Mesodermal cell (in vitro differentiated cells): ENCODE data around the gene PAPSS2.
A peak's percentile ranks its signal among the peaks of the same experiment; 100 is the strongest.
"Not testable (repeated sequence)": the region's sequence is repeated elsewhere in the genome, so short reads cannot be mapped to it uniquely, and the experiment has no call there.

ENCODE experiments used
- H3K27ac ChIP-seq: 2 replicates; pipeline ENCODE4 v1.7.0; 2013; ENCODE audit warnings: mild to moderate bottlenecking, low read depth, low read length, moderate library complexity; ENCODE audit not compliant: severe bottlenecking
- H3K36me3 ChIP-seq: 2 replicates; pipeline ENCODE4 v1.7.1; 2013; ENCODE audit warnings: mild to moderate bottlenecking, low read length, moderate library complexity; ENCODE audit not compliant: control insufficient read depth, insufficient read depth
- H3K4me1 ChIP-seq: one replicate; pipeline ENCODE4 v1.7.1; 2013; ENCODE audit warnings: mild to moderate bottlenecking, low read length; ENCODE audit not compliant: insufficient read depth, control insufficient read depth, poor library complexity, severe bottlenecking
- H3K4me3 ChIP-seq: 2 replicates; pipeline ENCODE4 v1.7.0; 2013; ENCODE audit warnings: low read length, control low read depth, mild to moderate bottlenecking; ENCODE audit not compliant: insufficient read depth, poor library complexity, severe bottlenecking; ENCODE audit errors: extremely low read depth
- H3K9me3 ChIP-seq: 2 replicates; pipeline ENCODE4 v1.7.1; 2013; ENCODE audit warnings: mild to moderate bottlenecking, low read length, moderate library complexity; ENCODE audit not compliant: control insufficient read depth
- WGBS, 2 experiments: methylation state at CpG; one replicate each; pipeline ENCODE4 v1.1.5; 2013; ENCODE audit warnings: missing lambda C conversion rate in 2 of 2; ENCODE audit not compliant: insufficient coverage in 2 of 2; 5-methylcytosine and 5-hydroxymethylcytosine counted together

Gene PAPSS2

GRCh38 chr10:87733081-87733480, 73.4 kb downstream of the PAPSS2 start:
- H3K4me1 ChIP-seq = peaks cover 8% of the 10 kb centered on the region
- WGBS, 2 experiments = 80 to 81% methylated on average over 1 to 3 of the region's 5 CpGs
- peaks cover 3% of the 10 kb centered on the region for H3K36me3 ChIP-seq
- no peaks in the 10 kb centered on the region for H3K9me3 ChIP-seq
- no peak overlapping the region for H3K27ac ChIP-seq
- no peak overlapping the region for H3K4me3 ChIP-seq

- no peak overlapping the region for H3K4me3 ChIP-seq
- 8 to 62% methylated on average over 2 of the region's 7 CpGs for WGBS, 2 experiments
These were observed 75.5 kb downstream of the PAPSS2 start for GRCh38 chr10:87734987-87735827.

GRCh38 chr10:87738253-87738652, 78.6 kb downstream of the PAPSS2 start:
- H3K9me3 ChIP-seq, H3K4me1 ChIP-seq, H3K4me3 ChIP-seq, H3K36me3 ChIP-seq, H3K27ac ChIP-seq: not testable (repeated sequence)
- WGBS, 2 experiments = no CpG with 5 or more reads among the region's 1 CpG

More at GRCh38 chr10:87734987-87735827, 75.5 kb downstream of the PAPSS2 start:
- Histone ChIP-seq H3K9me3 (no peaks in the 10 kb centered on the region), H3K36me3 (no peaks in the 10 kb centered on the region), H3K4me1 (peaks cover 8% of the 10 kb centered on the region), H3K27ac (peak overlapping the region; percentile 62)

DNA sequence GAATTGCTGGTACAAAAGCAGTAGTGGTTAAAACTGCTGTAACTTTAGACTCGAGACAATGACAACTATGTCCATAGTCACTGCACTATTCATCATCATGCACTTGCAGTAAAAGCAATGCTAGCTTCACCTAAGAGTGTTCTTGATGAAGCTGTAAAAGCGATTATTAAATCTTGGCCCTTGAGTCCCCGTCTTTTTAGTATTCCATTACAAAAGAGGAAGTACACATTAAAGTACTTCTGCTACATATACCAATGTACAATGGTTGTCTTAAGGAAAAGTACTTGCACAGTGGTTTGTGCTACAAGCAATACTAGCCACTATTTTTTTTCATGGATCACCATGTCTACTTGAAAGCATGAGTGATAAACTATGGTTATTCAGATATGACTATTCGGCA, 80.0 kb downstream of the PAPSS2 start:
- H3K36me3 ChIP-seq = peaks cover 4% of the 10 kb centered on the region
- no peak overlapping the region for H3K27ac ChIP-seq
- 80% methylated on average over 1 of the region's 4 CpGs for WGBS, 2 experiments
- H3K9me3 ChIP-seq = no peaks in the 10 kb centered on the region
- H3K4me1 ChIP-seq = peaks cover 7% of the 10 kb centered on the region
- H3K4me3 ChIP-seq = no peak overlapping the region

DNA sequence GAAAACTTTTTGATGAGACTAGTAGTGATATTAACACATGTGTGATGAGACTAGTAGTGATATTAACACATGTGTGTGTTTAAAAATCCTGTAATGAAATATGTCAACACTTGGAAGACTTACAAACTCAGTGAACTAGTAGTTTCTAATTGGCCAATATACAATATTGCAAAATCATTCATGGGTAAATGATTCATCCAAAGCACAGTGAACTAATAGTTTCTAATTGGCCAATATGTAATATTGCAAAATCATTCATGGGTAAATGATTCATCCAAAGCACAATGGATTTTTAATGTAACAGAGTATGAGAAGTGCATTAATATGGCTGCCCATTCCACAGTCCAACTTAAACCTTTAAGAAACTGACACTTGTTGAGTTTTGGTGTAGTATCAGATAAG, 80.6 kb downstream of the PAPSS2 start:
- peaks cover 4% of the 10 kb centered on the region for H3K4me1 ChIP-seq
- H3K36me3 ChIP-seq = peaks cover 4% of the 10 kb centered on the region
- H3K4me3 ChIP-seq = no peak overlapping the region
- no peak overlapping the region for H3K27ac ChIP-seq
- no peaks in the 10 kb centered on the region for H3K9me3 ChIP-seq

GRCh38 chr10:87742992-87743610, 83.4 kb downstream of the PAPSS2 start:
- 98% methylated on average over 16 to 17 of the region's 18 CpGs for WGBS, 2 experiments

DNA sequence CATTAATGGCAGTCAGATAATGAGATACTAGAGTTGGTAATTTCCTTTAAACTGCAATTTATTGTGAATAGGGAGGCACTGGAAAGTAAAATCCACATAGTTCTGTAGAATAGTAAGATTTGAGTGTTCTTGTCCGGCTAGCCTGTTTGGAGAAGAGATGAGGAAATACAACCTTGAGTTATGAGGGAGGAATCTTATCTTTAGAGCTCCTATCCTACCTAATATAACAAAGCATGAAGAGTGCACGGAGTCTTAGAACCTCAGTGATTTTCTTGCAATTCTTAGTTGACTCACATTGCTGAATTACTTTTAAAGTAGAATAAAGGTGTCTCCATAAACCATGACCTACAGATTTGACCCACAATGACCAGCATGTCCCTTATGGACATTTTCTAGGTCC, 84.9 kb downstream of the PAPSS2 start:
- WGBS, 2 experiments = no CpG with 5 or more reads among the region's 2 CpGs
- no peaks in the 10 kb centered on the region for H3K4me1 ChIP-seq
- peaks cover 4% of the 10 kb centered on the region for H3K36me3 ChIP-seq
- H3K4me3 ChIP-seq = no peak overlapping the region
- H3K9me3 ChIP-seq = no peaks in the 10 kb centered on the region
- no peak overlapping the region for H3K27ac ChIP-seq

More at GRCh38 chr10:87742992-87743610, 83.4 kb downstream of the PAPSS2 start:
- not testable (repeated sequence) for H3K9me3 ChIP-seq, H3K27ac ChIP-seq, H3K4me3 ChIP-seq, H3K4me1 ChIP-seq, H3K36me3 ChIP-seq

DNA sequence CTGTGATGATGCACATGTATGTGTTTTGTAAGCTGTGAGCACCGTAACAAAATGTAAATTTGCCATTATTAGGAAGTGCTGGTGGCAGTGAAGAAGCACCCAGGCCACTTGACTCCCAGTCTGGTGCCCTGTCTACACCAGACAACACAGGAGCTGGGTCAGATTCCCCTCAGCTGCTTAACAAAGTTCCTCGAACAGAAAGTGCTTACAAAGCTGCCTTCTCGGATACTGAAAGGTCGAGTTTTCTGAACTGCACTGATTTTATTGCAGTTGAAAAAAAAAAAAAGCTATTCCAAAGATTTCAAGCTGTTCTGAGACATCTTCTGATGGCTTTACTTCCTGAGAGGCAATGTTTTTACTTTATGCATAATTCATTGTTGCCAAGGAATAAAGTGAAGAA, 87.2 kb downstream of the PAPSS2 start:
- H3K4me1 ChIP-seq = no peaks in the 10 kb centered on the region
- H3K9me3 ChIP-seq = no peaks in the 10 kb centered on the region
- no peak overlapping the region for H3K4me3 ChIP-seq
- H3K36me3 ChIP-seq = peaks cover 4% of the 10 kb centered on the region
- 84 to 100% methylated on average over 1 to 4 of the region's 4 CpGs for WGBS, 2 experiments
- H3K27ac ChIP-seq = no peak overlapping the region

GRCh38 chr10:87748244-87748643, 88.6 kb downstream of the PAPSS2 start:
- not testable (repeated sequence) for H3K4me1 ChIP-seq, H3K9me3 ChIP-seq, H3K27ac ChIP-seq, H3K4me3 ChIP-seq, H3K36me3 ChIP-seq
- no CpG with 5 or more reads among the region's 4 CpGs for WGBS, 2 experiments

- peaks cover 9% of the 10 kb centered on the region for H3K36me3 ChIP-seq
- H3K4me3 ChIP-seq = no peak overlapping the region
- peak overlapping the region; percentile 43 for H3K27ac ChIP-seq
- 87 to 97% methylated on average over 4 of the region's 5 CpGs for WGBS, 2 experiments
- H3K9me3 ChIP-seq = no peaks in the 10 kb centered on the region
- no peaks in the 10 kb centered on the region for H3K4me1 ChIP-seq
These were observed 90.5 kb downstream of the PAPSS2 start for GRCh38 chr10:87750001-87750671.

- no peaks in the 10 kb centered on the region for H3K4me1 ChIP-seq
- H3K27ac ChIP-seq = no peak overlapping the region
- H3K9me3 ChIP-seq = no peaks in the 10 kb centered on the region
- H3K36me3 ChIP-seq = peaks cover 15% of the 10 kb centered on the region
- H3K4me3 ChIP-seq = no peak overlapping the region
These were observed 91.1 kb downstream of the PAPSS2 start for GRCh38 chr10:87750817-87751216.
